HS-27A (cell line): Measurements from ENCODE around the gene ARL16.

ENCODE experiments used
- DNase-seq: peaks from one replicate; pipeline ENCODE4 v3.0.0-alpha.2; 2012; ENCODE audit warnings: low read depth, missing footprints

ARL16 gene

DNA sequence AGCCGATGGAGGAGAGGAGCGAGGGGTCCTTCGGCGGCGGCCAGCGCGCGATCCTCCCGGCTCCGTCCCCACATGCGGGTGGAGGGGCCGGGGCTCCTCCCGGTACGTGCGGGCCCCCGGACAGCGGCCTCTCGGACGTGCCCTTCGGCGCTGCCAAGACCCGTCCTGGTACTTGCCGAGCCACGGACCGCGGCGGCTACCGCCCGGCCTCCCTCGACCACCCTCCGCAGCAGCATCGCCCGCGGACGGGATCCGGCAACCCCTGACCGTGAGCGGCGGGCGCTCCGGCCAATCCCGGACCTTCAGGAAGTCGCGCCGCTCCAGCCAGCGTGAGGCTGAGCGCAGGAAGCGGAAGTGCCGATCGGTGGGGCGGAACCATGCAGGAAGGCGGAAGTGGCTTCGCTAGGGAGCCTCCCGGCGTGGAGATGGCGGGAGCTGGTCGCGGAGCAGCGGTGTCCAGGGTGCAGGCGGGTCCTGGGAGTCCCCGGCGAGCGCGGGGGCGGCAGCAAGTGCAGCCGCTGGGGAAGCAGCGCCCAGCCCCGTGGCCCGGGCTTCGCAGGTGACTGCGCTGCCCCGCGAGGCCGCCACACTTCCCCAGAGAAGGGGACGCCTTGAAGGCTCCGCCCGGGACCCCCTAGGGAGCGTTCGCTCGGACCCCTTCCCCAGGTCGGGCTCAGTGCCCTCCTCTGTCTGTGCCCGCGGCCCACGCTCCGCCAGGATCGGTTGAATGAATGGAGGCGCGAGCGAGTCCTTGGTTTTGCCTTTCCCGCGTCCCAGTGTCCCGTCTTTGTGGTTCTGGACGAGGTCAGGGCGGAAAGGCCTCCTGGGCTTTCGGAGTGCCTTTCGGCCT is 17.0 kb downstream of the ARL16 start, which contains the start of the genes CCDC137 and OXLD1:
Gene CCDC137, plus strand, starts transcription at position 396 of the 850 bp plus-strand sequence. Its CDS starts 30 bp downstream, at position 426.
Gene OXLD1, minus strand, starts transcription at position 264 of the 850 bp plus-strand sequence. Its CDS starts 28 bp downstream, at position 236.
- peak; percentile 65 for DNase-seq

DNA sequence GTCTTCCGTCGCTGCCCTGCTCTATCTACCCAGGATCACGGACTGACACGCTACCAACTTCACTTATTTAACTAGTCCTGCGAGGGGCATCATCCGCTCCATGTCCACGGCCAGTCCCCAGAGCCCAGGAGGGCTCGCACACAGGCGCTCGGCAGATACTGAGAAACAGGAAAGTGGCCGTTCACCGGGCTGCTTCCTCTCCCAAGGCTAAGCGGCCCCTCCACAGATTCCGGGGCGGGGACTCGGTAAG is 17.6 kb downstream of the ARL16 start:
- DNase-seq = no peak

DNA sequence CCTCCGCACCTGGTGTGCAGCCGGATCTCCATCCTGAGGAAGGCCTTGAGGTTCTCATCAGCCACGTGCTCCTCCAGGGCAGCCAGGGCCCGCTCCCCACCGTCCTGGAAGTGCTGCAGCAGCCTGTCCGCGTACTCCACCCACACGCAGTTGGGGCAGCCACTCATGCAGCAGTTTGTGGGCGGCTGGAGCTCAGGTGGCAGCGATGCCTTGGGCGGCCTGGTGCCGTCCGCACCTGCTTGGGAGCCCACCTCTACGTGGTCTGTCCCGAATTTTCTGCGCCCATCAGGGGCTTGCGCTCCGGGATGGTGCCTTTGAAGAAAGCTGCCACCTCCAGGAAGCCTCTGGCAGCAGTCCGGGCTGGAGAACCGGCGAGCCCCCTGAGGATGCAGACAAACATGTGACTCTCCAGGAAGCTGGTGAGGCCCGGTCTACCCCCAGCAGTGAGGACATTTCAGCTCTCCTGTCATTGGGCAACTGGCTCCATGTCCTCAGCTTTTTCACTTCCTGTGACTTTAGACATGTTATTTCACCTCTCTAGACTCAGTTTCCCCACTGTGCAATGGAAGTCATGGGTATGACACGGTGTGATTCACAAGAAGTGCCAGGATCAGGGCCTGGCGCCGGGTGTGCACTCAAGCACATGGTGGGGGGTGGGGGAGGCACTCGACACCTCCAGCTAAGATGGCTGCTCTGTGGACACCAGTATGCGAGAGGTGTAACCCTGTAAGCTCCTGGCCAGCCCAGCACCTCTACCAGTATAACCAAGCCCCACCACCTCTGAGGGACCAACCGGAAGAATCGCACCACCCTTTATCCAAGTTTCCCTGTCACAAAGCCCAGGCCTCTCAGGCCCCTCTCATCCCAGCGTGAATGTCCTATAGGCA is 18.1 kb downstream of the ARL16 start:
- no peak for DNase-seq

DNA sequence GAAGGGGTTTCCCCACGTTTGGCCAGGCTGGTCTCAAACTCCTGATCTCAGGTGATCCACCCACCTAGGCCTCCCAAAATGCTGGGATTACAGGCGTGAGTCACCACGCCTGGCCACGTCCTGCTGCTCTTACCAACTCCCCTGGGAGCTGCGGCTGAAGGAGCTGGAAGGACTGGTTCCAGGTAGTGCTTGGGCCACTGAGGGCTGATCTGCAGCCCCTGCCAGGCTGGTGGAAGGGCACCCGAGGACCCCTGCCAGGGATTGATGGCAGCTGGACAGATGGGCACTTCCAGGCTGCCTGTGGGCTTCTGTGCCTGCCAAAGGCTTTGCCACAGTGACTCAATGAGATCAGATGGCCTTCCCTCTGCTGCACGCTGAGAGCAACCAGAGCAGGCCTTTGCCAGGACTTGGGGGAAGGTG is 19.5 kb downstream of the ARL16 start:
- DNase-seq = no peak

DNA sequence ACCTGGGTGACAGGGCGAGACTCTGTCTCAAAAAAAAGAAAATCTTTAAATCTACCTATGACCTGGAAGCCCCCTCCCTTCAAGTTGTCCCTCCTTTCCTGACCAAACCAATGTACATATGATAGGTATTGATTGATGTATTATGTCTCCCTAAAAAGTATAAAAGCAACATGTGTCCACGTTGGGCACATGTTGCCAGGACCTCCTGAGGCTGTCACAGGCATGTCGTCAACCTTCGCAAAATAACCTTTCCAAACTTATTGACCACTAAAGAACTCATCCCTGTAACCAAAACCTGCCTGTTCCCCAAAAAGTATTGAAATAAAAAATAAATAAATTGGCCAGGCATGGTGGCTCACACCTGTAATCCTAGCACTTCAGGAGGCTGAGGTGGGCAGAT is 21.6 kb downstream of the ARL16 start:
- DNase-seq = no peak

DNA sequence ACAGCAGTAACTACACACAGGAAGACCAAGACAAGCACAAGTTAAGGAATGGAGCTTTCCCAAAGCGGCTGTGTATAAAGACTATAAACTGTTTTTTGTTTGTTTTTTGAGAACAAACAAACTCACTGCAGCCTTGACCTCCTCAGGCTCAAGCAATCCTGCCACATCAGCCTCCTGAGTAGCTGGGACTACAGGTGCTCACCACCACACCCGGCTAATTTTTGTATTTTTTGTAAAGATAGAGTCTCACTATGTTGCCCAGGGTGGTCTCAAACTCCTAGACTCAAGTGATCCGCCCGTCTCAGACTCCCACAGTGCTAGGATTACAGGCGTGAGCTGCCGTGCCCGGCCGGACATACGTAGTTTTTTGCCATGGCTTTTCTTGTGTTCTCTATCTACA is 23.2 kb downstream of the ARL16 start:
- DNase-seq = no peak

DNA sequence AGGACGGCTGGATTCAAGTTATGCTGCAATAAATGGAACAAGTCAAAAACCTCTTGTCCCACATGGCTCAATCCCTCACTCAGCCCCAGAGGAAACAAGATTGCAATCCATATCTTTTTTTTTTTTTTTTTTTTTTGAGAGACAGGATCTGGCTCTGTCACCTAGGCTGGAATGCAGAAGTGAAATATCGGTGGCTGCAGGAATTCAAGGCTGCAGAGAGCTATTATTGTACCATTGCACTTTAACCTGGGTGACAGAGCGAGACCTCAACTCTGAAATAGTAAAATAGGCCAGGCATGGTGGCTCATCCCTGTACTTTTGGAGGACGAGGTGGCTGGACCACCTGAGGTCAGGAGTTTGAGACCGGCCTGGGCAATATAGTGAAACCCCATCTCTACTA is 24.6 kb downstream of the ARL16 start:
- DNase-seq = no peak

DNA sequence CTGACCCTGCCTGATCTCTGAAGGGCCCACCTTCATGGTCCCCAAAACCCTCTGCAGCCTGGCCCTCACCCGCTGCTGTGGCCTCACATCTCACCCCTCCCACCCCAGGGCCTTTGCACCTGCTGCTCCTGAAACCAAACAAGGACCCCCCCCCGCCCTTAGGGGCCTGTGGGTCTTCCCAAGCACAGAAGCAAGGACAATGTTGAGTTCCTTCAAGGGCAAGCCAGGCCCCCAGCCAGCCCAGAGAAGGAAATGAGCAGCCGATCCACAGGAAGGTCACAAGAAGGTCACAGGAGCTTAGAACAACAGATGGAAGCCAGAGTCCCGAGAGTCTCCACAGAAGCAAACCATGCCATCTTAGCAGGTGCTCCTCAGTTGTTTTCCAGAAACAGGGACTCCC is 26.8 kb downstream of the ARL16 start:
- no peak for DNase-seq

DNA sequence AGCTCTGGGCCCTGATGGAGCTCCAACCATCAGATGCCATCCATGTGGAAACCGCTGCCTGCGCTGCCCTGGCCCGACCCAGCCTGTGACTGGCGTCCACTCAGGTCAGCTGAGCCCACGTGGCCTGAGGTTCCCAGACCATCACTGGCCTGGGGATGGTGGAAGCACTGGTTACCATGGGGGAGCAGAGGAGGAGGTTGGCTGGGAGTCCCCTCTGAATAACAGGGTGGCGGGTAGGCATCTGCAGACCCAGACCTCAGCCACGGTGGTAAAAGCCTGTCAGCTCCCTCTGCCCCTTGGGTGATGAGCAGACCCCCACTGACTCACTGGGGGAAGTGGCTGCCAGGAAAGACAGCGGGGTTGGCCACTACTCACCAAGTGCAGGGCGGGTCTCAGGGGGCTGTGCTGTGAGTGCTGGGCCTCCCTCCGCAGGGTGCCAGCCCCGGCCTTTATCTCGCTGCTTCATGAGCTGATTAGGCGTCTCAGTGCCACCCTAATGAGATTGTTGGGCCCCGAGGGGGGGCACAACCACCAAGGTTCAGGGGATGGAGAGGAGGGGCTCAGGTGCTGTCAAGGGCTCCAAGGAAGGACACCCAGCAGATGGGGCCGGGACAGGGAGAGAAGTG is 27.4 kb downstream of the ARL16 start, which contains the start of gene PDE6G:
Gene PDE6G, minus strand, starts transcription at position 425 of the 626 bp plus-strand sequence. CDS start 3,237 bp downstream, outside the sequence.
- no peak for DNase-seq

DNA sequence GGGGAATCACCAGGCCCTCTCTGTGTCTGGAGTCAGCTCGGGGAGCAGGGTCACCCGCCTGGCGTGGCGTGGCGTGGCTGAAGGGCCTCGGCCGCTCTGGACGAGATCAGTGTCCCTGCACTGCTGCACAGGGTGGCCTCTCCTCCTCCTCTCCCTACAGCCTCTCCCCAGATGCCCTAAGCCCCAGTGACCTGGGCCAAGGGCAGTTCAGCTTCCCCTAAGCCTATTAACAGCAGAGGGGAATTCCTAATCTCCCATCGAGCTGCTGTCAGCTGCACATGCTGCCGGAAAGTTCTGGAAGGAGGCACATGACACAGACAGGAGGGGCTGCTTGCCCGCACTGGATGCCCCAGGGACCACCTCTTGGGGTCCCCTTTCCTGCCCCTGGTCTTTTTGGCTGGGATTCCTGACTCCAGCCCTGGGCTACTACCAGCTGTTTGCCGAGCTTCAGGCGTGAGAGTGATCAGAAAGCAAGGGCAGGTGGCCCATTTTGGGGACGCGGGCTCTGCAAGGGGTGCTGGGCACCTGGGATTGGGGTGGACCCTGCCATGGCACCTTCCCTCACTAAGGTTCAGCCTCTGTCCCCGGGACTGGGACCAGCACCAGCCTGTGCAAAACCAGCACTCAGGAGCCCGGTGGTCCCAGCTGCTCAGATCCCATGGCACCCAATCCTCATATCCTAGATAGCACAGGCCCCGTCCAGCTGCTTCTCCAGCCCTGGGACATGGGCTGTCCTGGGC is 28.0 kb downstream of the ARL16 start:
- DNase-seq = no peak

DNA sequence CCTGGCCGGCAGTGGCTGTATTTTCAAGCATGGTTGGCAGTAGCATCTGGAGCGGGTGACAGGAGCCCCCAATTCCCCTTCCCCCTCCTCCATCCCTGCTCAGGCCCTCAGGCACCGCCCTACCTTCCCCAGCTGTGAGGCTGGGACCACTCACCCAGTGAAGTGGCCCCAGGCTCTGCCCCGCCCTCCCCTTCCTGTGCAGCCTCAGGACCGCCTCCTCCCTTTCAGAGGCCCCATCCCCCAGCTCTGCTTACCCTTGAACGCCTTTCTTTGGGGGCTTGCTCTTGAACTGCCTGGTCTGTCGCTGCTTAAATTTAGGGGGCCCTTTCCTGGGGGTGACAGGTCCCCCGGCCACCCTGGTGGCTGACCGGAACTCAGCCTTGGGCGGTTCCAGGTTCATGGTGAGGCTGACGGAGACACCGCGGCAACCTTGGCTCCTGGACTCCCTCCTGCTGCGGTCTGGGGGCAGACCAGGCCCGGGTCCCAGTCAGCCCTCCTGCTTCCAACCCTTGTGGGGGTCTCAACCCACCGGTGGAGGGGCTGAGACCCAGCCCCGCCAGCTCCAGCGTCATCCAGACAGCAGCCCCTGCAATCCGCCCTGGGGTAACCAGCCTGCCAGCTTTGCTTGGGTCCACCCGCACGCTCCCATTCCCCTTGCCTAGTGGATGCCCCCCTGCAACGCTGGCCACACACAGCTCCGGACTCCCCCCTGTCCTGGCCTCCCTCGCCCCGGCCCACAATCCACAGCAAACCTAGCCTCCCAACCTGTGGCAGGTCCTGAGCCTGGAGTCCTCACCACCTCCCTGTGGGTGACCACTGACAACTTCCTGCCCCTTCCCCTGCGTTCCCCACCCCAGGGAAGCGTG is 30.5 kb downstream of the ARL16 start:
- no peak for DNase-seq

DNA sequence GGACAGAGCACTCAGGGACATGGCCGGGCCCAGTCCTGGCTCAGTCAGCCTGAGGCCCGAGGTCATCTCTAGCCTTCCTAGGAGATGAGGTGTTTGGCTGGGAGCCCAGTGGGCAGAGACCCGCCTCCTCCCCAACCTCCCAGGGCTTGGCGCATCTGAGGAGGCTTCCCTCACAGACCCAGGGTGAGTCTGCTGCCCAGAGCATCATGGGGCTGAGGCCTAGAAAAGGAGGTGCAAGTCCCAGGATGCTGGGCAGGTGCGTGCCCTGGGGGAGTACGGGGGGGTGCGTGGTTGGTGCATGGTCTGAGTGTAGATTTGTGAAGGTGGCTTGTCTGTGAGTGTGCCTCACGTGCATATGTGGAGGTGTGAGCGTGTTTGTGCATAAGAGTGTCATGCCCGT is 31.9 kb downstream of the ARL16 start:
- DNase-seq = peak; percentile 57

DNA sequence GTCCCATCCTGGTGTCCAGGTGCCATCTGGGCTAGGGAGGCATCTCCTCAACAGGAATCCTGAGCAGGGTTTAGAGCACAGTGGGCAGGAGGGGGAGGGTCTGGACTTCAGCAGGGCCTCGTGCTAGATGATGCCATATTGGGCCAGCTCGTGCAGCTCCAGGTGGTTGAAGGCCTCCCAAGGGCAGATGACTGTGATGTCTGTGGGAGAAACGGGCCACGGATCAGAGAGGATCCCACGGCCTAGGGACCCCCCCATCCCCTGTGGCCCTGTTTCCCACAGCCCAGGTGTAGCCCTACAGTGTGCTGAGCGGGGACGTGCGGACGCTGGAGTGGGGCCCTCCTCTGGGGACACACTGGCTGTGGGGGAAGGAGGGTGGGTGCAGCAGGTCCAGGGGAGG is 32.6 kb downstream of the ARL16 start:
- no peak for DNase-seq

DNA sequence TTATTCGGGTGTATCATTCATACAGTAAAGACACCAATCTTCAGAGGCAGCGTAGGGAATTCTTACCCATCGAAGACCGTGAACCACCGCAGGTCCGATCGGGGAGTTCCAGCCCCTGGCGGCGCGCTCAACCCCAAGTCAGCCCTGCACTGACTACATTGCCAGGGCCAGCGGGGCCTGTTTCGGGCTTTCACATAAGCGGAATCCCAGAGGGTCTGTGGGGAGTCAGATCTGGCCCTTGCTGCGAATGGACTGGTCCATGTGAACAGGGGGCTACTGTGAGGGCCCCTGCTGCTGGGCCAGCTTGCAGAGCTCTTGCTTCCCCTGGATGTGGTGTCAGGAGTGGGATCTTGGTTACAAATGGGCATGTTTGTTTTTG is 34.9 kb downstream of the ARL16 start:
- DNase-seq = no peak

DNA sequence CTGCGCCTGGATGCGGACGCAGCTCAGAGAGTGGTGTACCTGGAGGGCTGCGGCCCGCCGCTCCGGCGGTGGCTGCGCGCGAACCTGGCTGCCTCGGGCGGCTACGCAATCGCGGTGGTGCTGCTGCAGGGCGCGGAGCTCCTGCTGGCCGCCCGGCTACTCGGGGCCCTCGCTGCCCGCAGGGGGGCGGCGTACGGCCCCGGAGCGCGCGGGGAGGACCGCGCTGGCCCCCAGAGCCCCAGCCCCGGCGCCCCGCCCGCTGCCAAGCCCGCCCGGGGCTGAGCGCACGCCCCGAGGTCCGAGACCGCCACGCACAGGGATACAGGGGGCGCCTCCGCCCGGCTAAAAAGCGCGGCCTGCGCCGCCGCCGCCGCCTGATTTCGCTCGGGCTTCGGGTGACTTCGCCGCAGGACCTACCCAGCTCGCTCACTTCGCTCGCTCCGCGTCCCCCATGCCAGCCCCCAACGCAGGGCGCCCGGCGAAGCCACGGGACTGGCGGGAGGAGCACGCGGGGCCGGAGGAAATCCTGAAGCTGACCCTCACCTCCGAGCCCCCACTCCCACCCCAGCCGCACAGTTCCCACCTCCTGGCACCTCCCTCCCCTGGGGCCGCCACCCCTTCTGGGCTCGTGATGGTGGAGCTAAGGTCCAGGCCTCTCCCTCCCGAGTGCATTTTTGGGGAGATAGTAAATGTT is 35.4 kb downstream of the ARL16 start:
- no peak for DNase-seq

DNA sequence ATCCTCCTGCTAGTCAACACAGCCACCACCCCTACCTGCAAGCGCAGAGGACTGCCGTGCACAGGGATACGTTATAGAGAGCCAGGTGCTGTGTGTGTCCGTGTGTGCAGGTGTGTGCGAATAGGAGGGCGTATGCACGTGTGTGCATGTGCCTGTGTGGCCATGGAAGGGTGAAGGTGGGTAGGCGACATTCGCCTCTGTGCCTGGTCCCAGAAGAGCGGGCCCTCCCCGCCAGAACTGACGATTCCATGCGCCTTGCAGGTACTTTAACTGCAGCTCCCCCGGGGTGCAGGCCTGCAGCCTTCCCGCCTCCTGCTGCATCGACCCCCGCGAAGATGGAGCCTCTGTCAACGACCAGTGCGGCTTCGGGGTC is 36.0 kb downstream of the ARL16 start:
- no peak for DNase-seq

DNA sequence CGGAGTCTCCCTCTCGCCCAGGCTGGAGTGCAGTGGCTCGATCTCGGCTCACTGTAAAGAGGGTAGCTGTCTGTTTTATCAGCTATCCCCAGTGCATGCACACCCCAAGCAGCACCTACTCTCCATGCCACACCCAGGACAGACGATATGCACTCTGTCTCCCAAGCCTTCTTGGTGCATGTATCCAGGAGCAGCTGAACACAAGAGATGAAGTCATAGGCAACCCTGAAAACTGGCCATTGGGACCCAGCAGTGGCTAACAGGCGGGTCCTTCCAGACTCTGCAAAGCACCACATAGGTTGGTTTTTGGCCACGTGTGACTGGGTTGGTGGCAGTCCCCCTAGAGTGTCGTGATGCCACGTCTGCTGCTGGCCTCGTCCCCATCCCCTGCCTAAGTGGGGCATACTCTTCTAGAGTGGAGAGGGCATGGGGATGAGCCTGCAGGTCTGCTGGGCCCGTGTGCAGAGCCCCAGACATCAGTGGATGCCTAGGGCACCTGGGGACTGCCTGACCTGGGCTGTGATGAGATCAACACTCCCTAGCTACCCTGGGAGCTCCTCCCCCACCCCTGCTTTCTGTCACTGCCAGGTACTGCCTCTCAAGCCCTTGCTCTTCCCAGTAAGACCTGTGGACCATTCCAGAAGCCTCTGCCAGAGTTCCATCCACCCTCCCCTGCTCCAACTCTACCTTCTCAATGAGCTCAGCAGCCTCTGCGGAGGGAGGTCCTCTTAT is 36.6 kb downstream of the ARL16 start:
- no peak for DNase-seq

DNA sequence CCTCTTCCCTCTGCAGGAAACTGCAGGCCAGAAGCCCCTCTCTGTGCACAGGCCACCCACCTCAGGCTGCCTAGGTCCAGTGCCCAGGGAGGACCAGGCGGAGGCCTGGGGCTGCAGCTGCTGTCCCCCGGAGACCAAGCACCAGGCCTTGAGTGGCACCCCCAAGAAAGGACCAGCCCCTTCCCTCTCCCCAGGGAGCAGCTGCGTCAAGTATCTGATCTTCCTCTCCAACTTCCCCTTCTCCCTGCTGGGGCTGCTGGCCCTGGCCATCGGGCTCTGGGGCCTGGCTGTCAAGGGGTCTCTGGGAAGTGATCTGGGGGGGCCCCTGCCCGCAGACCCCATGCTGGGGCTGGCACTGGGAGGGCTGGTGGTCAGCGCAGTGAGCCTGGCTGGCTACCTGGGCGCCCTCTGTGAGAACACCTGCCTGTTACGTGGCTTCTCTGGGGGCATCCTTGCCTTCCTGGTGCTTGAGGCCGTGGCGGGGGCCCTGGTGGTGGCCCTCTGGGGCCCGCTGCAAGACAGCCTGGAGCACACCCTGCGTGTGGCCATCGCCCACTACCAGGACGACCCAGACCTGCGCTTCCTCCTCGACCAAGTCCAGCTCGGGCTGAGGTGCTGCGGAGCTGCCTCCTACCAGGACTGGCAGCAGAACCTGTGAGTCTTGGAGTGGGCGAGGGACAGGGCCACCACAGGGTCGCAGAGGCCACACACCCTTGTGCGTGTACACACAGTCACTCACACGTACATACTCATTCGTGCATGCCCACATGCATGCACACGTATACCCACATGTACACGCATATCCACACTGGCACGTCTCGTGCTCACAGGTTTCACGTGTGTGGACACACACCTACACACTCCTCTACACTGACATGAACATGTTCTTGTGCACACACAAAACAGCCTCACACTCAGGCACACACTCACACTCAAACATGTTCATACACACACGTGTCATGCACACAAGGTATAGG is 38.3 kb downstream of the ARL16 start:
- DNase-seq = no peak
